H1 (cell line): ENCODE measurements around the gene HBQ1. TPM values are rescaled to one million over a fixed set of nuclear protein-coding genes. Genes with fewer than 3 reads are reported as not detected.

Experiments
- CTCF ChIA-PET: fragments of 300-600 bp; sonication (Branson Sonifier 250); formaldehyde crosslinking; loops from one replicate; lab custom pipeline; 2021; ENCODE audit not compliant: partially characterized antibody; lab: Charles Lee
- POLR2A ChIA-PET: fragments of 300-600 bp; sonication (Branson Sonifier 250); formaldehyde crosslinking; loops from one replicate; lab custom pipeline; 2021; ENCODE audit warnings: inconsistent platforms; ENCODE audit not compliant: partially characterized antibody; lab: Charles Lee
- DNase-seq, 2 experiments: peaks; one replicate each; pipeline versions ENCODE4 v3.0.0 to v3.0.0-alpha.2; 2010 to 2022; ENCODE audit warnings: low spot score in 2 of 2, low read depth in 1 of 2, mixed read lengths in 1 of 2
- FAIRE-seq: peaks from 2 replicates; lab custom pipeline; 2011; peaks lifted over from hg19 to GRCh38; lab: Jason Lieb, UNC
- H2AFZ ChIP-seq: 2 replicates; pipeline ENCODE4 v1.8.1; 2012; ENCODE audit warnings: low read length, inconsistent platforms
- H2AK5ac ChIP-seq: 2 replicates; pipeline ENCODE4 v1.6.1; 2013; ENCODE audit warnings: low read depth, low read length
- H2BK120ac ChIP-seq: replicated peaks from 2 replicates; pipeline ENCODE3; 2013; ENCODE audit warnings: low read depth, low read length, inconsistent platforms
- H2BK12ac ChIP-seq: 2 replicates; pipeline ENCODE4 v1.6.1; 2013; ENCODE audit warnings: low read depth, low read length
- H2BK15ac ChIP-seq: 2 replicates; pipeline ENCODE4 v1.6.1; 2013; ENCODE audit warnings: low read length
- H2BK20ac ChIP-seq: 2 replicates; pipeline ENCODE4 v1.6.1; 2013; ENCODE audit warnings: low read length
- H2BK5ac ChIP-seq: 2 replicates; pipeline ENCODE4 v1.6.1; 2013; ENCODE audit warnings: low read depth, low read length
- H3K14ac ChIP-seq: 2 replicates; pipeline ENCODE4 v1.6.1; 2013; ENCODE audit warnings: inconsistent platforms; ENCODE audit not compliant: insufficient read length
- H3K18ac ChIP-seq: 2 replicates; pipeline ENCODE4 v1.6.1; 2013; ENCODE audit warnings: low read length; ENCODE audit errors: extremely low read depth
- H3K23ac ChIP-seq: 2 replicates; pipeline ENCODE4 v1.6.1; 2013; ENCODE audit warnings: inconsistent platforms; ENCODE audit not compliant: insufficient read length
- H3K23me2 ChIP-seq: 2 replicates; pipeline ENCODE4 v1.6.1; 2013; ENCODE audit warnings: low read depth, low read length
- H3K27ac ChIP-seq: 2 replicates; pipeline ENCODE4 v1.6.1; 2011; ENCODE audit warnings: low read depth, low read length, inconsistent platforms
- H3K27me3 ChIP-seq, 4 experiments: replicated peaks in 1 of 4; 1 replicate in 1 of 4; 2 replicates in 3 of 4; pipeline versions ENCODE4 v1.6.1 to v1.8.1; 2011 to 2013; ENCODE audit warnings: low read length in 3 of 4, mild to moderate bottlenecking in 3 of 4, inconsistent platforms in 2 of 4, mixed read lengths in 2 of 4, moderate library complexity in 1 of 4; ENCODE audit not compliant: control insufficient read depth in 3 of 4, insufficient read depth in 3 of 4; ENCODE audit errors: extremely low read depth in 1 of 4
- H3K36me3 ChIP-seq, 4 experiments: 2 replicates each; pipeline versions ENCODE4 v1.6.1 to v1.8.1; 2011 to 2013; ENCODE audit warnings: mild to moderate bottlenecking in 4 of 4, low read length in 3 of 4, moderate library complexity in 2 of 4, control low read depth in 1 of 4, inconsistent platforms in 1 of 4; ENCODE audit not compliant: insufficient read depth in 4 of 4, control insufficient read depth in 2 of 4
- H3K4ac ChIP-seq: replicated peaks from 2 replicates; pipeline ENCODE3; 2013; ENCODE audit warnings: low read length, low read depth, mixed read lengths, inconsistent platforms; ENCODE audit not compliant: insufficient read length
- H3K4me1 ChIP-seq, 4 experiments: replicated peaks in 1 of 4; 1 replicate in 1 of 4; 2 replicates in 3 of 4; pipeline versions ENCODE4 v1.6.1 to v1.8.1; 2011 to 2013; ENCODE audit warnings: low read length in 3 of 4, inconsistent platforms in 2 of 4, mixed read lengths in 1 of 4; ENCODE audit not compliant: insufficient read depth in 4 of 4, control insufficient read depth in 3 of 4
- H3K4me2 ChIP-seq, 2 experiments: 2 replicates each; pipeline versions ENCODE4 v1.6.1 to v1.8.1; 2011 to 2013; ENCODE audit warnings: low read depth in 2 of 2, low read length in 2 of 2, control low read depth in 1 of 2, inconsistent platforms in 1 of 2, mild to moderate bottlenecking in 1 of 2; ENCODE audit not compliant: insufficient read depth in 1 of 2
- H3K4me3 ChIP-seq, 4 experiments: fragments of 200-600, 300-600 bp in 1 of 4; sonication (generic), shearing (Covaris generic), sonication (Bioruptor Twin) in 1 of 4; 2 replicates each; pipeline versions ENCODE4 v1.5.1 to v1.8.1; 2011 to 2016; ENCODE audit warnings: low read length in 4 of 4, low read depth in 3 of 4, control low read depth in 2 of 4, inconsistent platforms in 2 of 4, mild to moderate bottlenecking in 2 of 4, mixed read lengths in 1 of 4, moderate library complexity in 1 of 4; ENCODE audit not compliant: insufficient read depth in 2 of 4; ENCODE audit errors: extremely low read depth in 1 of 4
- H3K56ac ChIP-seq: replicated peaks from 2 replicates; pipeline ENCODE3; 2013; ENCODE audit warnings: low read depth, mild to moderate bottlenecking, mixed read lengths, low read length, inconsistent platforms; ENCODE audit not compliant: insufficient read length
- H3K79me1 ChIP-seq: 2 replicates; pipeline ENCODE4 v1.6.1; 2013; ENCODE audit warnings: low read depth, low read length, control low read depth
- H3K79me2 ChIP-seq, 2 experiments: 2 replicates each; pipeline versions ENCODE4 v1.6.1 to v1.8.1; 2012 to 2013; ENCODE audit warnings: low read length in 2 of 2, mild to moderate bottlenecking in 2 of 2, inconsistent platforms in 1 of 2; ENCODE audit not compliant: insufficient read depth in 2 of 2, control insufficient read depth in 1 of 2
- H3K9ac ChIP-seq, 4 experiments: replicated peaks in 1 of 4; 1 replicate in 1 of 4; 2 replicates in 3 of 4; pipeline versions ENCODE4 v1.6.1 to v1.8.1; 2011 to 2013; ENCODE audit warnings: low read depth in 3 of 4, low read length in 3 of 4, control low read depth in 2 of 4, mild to moderate bottlenecking in 2 of 4, moderate library complexity in 2 of 4, inconsistent platforms in 1 of 4; ENCODE audit errors: extremely low read depth in 1 of 4
- H3K9me3 ChIP-seq, 2 experiments: 2 replicates each; pipeline versions ENCODE4 v1.6.1 to v1.8.1; 2012 to 2013; ENCODE audit warnings: mild to moderate bottlenecking in 2 of 2, moderate library complexity in 2 of 2, control low read depth in 1 of 2, inconsistent platforms in 1 of 2, low read depth in 1 of 2, low read length in 1 of 2, mixed read lengths in 1 of 2; ENCODE audit not compliant: insufficient read depth in 2 of 2
- H4K20me1 ChIP-seq, 2 experiments: replicated peaks in 1 of 2; 2 replicates each; pipeline versions ENCODE3 to v1.8.1; 2011 to 2013; ENCODE audit warnings: inconsistent platforms in 2 of 2, low read length in 2 of 2, mild to moderate bottlenecking in 1 of 2; ENCODE audit not compliant: insufficient read depth in 2 of 2, control insufficient read depth in 1 of 2
- H4K5ac ChIP-seq: 2 replicates; pipeline ENCODE4 v1.6.1; 2013; ENCODE audit warnings: low read length, low read depth, mixed read lengths, inconsistent platforms; ENCODE audit not compliant: insufficient read length
- H4K8ac ChIP-seq: 2 replicates; pipeline ENCODE4 v1.8.0; 2013; ENCODE audit warnings: mild to moderate bottlenecking, moderate library complexity, low read length, inconsistent platforms; ENCODE audit not compliant: insufficient read depth; ENCODE audit errors: extremely low read depth
- H4K91ac ChIP-seq: replicated peaks from 2 replicates; pipeline ENCODE3; 2013; ENCODE audit warnings: low read length, mixed read lengths, inconsistent platforms; ENCODE audit not compliant: insufficient read length
- ATF2 ChIP-seq: IDR thresholded peaks from 2 replicates; pipeline ENCODE4 v1.6.1; 2012; ENCODE audit warnings: low read length, inconsistent platforms
- BACH1 ChIP-seq: IDR thresholded peaks from 2 replicates; pipeline ENCODE4 v1.6.1; 2012; ENCODE audit warnings: low read length, improper control_type of control experiment
- BCL11A ChIP-seq, 2 experiments: IDR thresholded peaks; one replicate each; pipeline ENCODE4 v1.6.1; 2011; ENCODE audit warnings: low read depth in 2 of 2, low read length in 2 of 2, mild to moderate bottlenecking in 2 of 2
- CREB1 ChIP-seq: IDR thresholded peaks from 2 replicates; pipeline ENCODE4 v1.6.1; 2012; ENCODE audit warnings: inconsistent platforms
- EZH2 ChIP-seq: fragments of 200-600 bp; sonication (generic); IDR thresholded peaks from 2 replicates; pipeline ENCODE4 v1.7.1; 2012; ENCODE audit warnings: low read depth, mild to moderate bottlenecking, moderate library complexity, low read length, inconsistent platforms; ENCODE audit not compliant: severe bottlenecking
- SAP30 ChIP-seq: fragments of 300-600 bp; sonication (generic); IDR thresholded peaks from 2 replicates; pipeline ENCODE4 v1.7.1; 2012; ENCODE audit warnings: low read length, moderate library complexity, mild to moderate bottlenecking, inconsistent platforms; ENCODE audit not compliant: insufficient read depth, insufficient replicate concordance
- SP1 ChIP-seq: IDR thresholded peaks from 2 replicates; pipeline ENCODE4 v1.6.1; 2011; ENCODE audit warnings: low read depth, low read length
- SUZ12 ChIP-seq: fragments of 200-600 bp; sonication (generic); IDR thresholded peaks from 2 replicates; pipeline ENCODE4 v1.6.1; 2012; ENCODE audit warnings: mild to moderate bottlenecking, inconsistent platforms, low read length, moderate library complexity, mixed read lengths
- TBP ChIP-seq: IDR thresholded peaks from 2 replicates; pipeline ENCODE4 v1.6.1; 2011; ENCODE audit warnings: low read depth, low read length, improper control_type of control experiment
- TCF12 ChIP-seq: IDR thresholded peaks from 2 replicates; pipeline ENCODE4 v1.6.1; 2011; ENCODE audit warnings: low read depth, mild to moderate bottlenecking, low read length
- whole genome bisulfite sequencing, 2 experiments: shearing (Covaris generic) in 1 of 2; methylation state at CpG; one replicate each; pipeline versions ENCODE4 v1.1.6 to v1.1.7; 2013 to 2015; ENCODE audit warnings: low lambda C conversion rate in 2 of 2, mixed read lengths in 2 of 2, inconsistent platforms in 1 of 2, low coverage in 1 of 2, missing lambda C conversion rate in 1 of 2; ENCODE audit not compliant: insufficient replicate concordance in 2 of 2, insufficient coverage in 1 of 2, insufficient read length in 1 of 2; ENCODE audit errors: extremely low coverage in 1 of 2, missing lambda C conversion rate in 1 of 2; 5-methylcytosine and 5-hydroxymethylcytosine counted together
- polyA plus RNA-seq, 7 experiments: library from polyadenylated mRNA; depleted of rRNA in 3 of 7; stranded (reverse) in 5 of 7; unstranded in 2 of 7; fragments of >200 nt in 5 of 7; fragments of 200-250 nt in 2 of 7; gene quantifications; 1 replicate in 5 of 7; 2 replicates in 1 of 7; 4 replicates in 1 of 7; pipeline versions ENCODE4 v1.2.1 to v1.2.3, GENCODE V29; 2011 to 2013; ENCODE audit warnings: missing spikeins in 2 of 7, mixed read lengths in 2 of 7
- total RNA-seq: library from RNA; stranded (reverse); fragmentation: NEBNext Ultra II Directional; extraction: Animal tissue kit (Norgen Biotek cat#: 25700); gene quantifications from 2 replicates; pipeline ENCODE4 v1.2.1, GENCODE V29; 2021

The HBQ1 gene
- total and polyA plus RNA-seq, 2 of the 8 experiments (the other 6 are each of a cell fraction or from before 2014, with no cell fraction given) = 2.9 to 17.1 TPM

- CTCF ChIA-PET = interaction anchor here (1.2 to 4.3 kb wide), 6 partner anchors 9 to 183 kb away, joined by 4 to 29 read pairs (median 8); no protein-coding TSS in a partner anchor
- Histone ChIP-seq H3K4me3 (0 out of 8 replicates have a peak overlapping the region, but pooled peaks of 1 of the 4 experiments have one; percentile 58), H3K79me1 (no peaks in the 10 kb centered on the region), H2BK20ac (no peak overlapping the region), H2AK5ac (no peak overlapping the region), H3K4me1 (peaks cover 0 to 5% (median 4%) of the 10 kb centered on the region in 4 experiments; a peak in 5 of 7 replicates), H4K91ac (no peak overlapping the region), H3K56ac (no peak overlapping the region), H3K9ac (no peak overlapping the region), H2BK12ac (no peak overlapping the region), H4K8ac (no peak overlapping the region), H3K23ac (no peak overlapping the region), H3K79me2 (no peaks in the 10 kb centered on the region), H3K23me2 (peaks cover 9% of the 10 kb centered on the region; the same call in 1 of the 2 replicates), H3K4me2 (peak overlapping the region in 1 of 2 experiments; percentile 83; a peak in 2 of 4 replicates), H2BK120ac (no peak overlapping the region), H3K4ac (no peak overlapping the region), H2BK5ac (no peak overlapping the region), H4K20me1 (peaks cover 11 to 19% of the 10 kb centered on the region in 2 experiments), H3K27ac (no peak overlapping the region), H4K5ac (no peak overlapping the region), H3K36me3 (no peaks in the 10 kb centered on the region), H2AFZ (no peak overlapping the region), H3K14ac (no peak overlapping the region), H3K27me3 (peaks cover 45 to 63% (median 57%) of the 10 kb centered on the region in 4 experiments), H2BK15ac (no peak overlapping the region), H3K9me3 (no peaks in the 10 kb centered on the region), H3K18ac (no peak overlapping the region)
- 90% methylated on average over 17 of the region's 17 CpGs; no CpG with 5 or more reads in 1 of the 2 experiments for WGBS, 2 experiments
- no peak for FAIRE-seq
- POLR2A ChIA-PET = interaction anchor here (1.0 to 2.9 kb wide), 5 partner anchors 8 to 183 kb away, joined by 3 to 29 read pairs (median 5); partner anchors contain the start of gene HBM
- DNase-seq = no peak
- TF ChIP-seq EZH2 = peak; percentile 22
- no peak for TF ChIP-seq SAP30
- no peak for TF ChIP-seq ATF2
- no peak for TF ChIP-seq CREB1
- TF ChIP-seq BCL11A (IDR thresholded peaks at IDR 0.05; ENCODE audit: low read depth in 2 of 2, low read length in 2 of 2) = no peak
- TF ChIP-seq TBP = no peak
- TF ChIP-seq TCF12 = no peak
- TF ChIP-seq BACH1 = no peak
- TF ChIP-seq SP1 = no peak
- 0 out of 2 replicates have a peak, but pooled peaks have one; percentile 0 for TF ChIP-seq SUZ12
Measured at GRCh38 chr16:179211-180092, 807 bp upstream of the HBQ1 start.
